HepG2 (cell line): ENCODE data around the gene TRAIP. TPM values are rescaled to one million over a fixed set of nuclear protein-coding genes. Genes with fewer than 3 reads are reported as not detected.

ENCODE experiments used
- CEBPG ChIP-seq: IDR thresholded peaks from 2 replicates; pipeline ENCODE4 v1.6.1; 2016
- CREB1 ChIP-seq, 2 experiments: fragments of 450-650 bp in 1 of 2; IDR thresholded peaks; 2 replicates each; pipeline ENCODE4 v1.6.1; 2016 to 2017; ENCODE audit warnings: control low read depth in 1 of 2, mild to moderate bottlenecking in 1 of 2, missing compliant biosample characterization in 1 of 2, missing genetic modification characterization in 1 of 2
- FOXM1 ChIP-seq: sonication (generic); formaldehyde crosslinking; IDR thresholded peaks from 2 replicates; pipeline ENCODE4 v1.5.0; 2020; ENCODE audit warnings: missing genetic modification reagents
- KDM5B ChIP-seq: sonication (generic); formaldehyde crosslinking; IDR thresholded peaks from 2 replicates; pipeline ENCODE4 v1.4.0; 2020; ENCODE audit warnings: missing genetic modification reagents, mild to moderate bottlenecking, borderline replicate concordance
- NRL ChIP-seq: sonication (generic); formaldehyde crosslinking; IDR thresholded peaks from 2 replicates; pipeline ENCODE4 v1.5.0; 2020; ENCODE audit warnings: missing genetic modification reagents, mild to moderate bottlenecking, moderate library complexity, borderline replicate concordance
- PBX2 ChIP-seq: IDR thresholded peaks from 2 replicates; pipeline ENCODE4 v1.6.1; 2016; ENCODE audit warnings: control low read depth
- PHF20 ChIP-seq: sonication (generic); formaldehyde crosslinking; IDR thresholded peaks from 2 replicates; pipeline ENCODE4 v1.5.0; 2020; ENCODE audit warnings: mild to moderate bottlenecking, missing genetic modification reagents
- POLR2AphosphoS5 ChIP-seq: IDR thresholded peaks from 2 replicates; pipeline ENCODE4 v1.6.1; 2012; ENCODE audit warnings: low read depth, low read length
- SETDB1 ChIP-seq: sonication (generic); formaldehyde crosslinking; IDR thresholded peaks from 2 replicates; pipeline ENCODE4 v1.5.1; 2020; ENCODE audit warnings: missing genetic modification reagents, mild to moderate bottlenecking, borderline replicate concordance
- SRSF4 ChIP-seq: fragments of 200-400 bp; formaldehyde crosslinking; IDR thresholded peaks from one replicate; pipeline ENCODE4 v1.6.1; 2018; ENCODE audit warnings: mild to moderate bottlenecking, low read depth, low read length, moderate library complexity; ENCODE audit not compliant: poor library complexity, severe bottlenecking
- TBL1XR1 ChIP-seq: fragments of 150-350 bp; IDR thresholded peaks from 2 replicates; pipeline ENCODE4 v1.6.1; 2014; ENCODE audit warnings: borderline replicate concordance, low read length; ENCODE audit not compliant: partially characterized antibody
- YEATS2 ChIP-seq: sonication (generic); formaldehyde crosslinking; IDR thresholded peaks from 2 replicates; pipeline ENCODE4 v1.4.0; 2020; ENCODE audit warnings: missing genetic modification reagents, borderline replicate concordance
- ZFP62 ChIP-seq: sonication (generic); formaldehyde crosslinking; IDR thresholded peaks from 2 replicates; pipeline ENCODE4 v1.4.0; 2020; ENCODE audit warnings: missing genetic modification reagents
- ZNF30 ChIP-seq: sonication (generic); formaldehyde crosslinking; IDR thresholded peaks from 2 replicates; pipeline ENCODE4 v1.5.0; 2020; ENCODE audit warnings: mild to moderate bottlenecking, missing genetic modification reagents
- ZNF572 ChIP-seq: sonication (generic); formaldehyde crosslinking; IDR thresholded peaks from 2 replicates; pipeline ENCODE4 v1.5.1; 2020; ENCODE audit warnings: mild to moderate bottlenecking, missing genetic modification reagents
- ZNF720 ChIP-seq: sonication (generic); formaldehyde crosslinking; IDR thresholded peaks from 2 replicates; pipeline ENCODE4 v1.4.0; 2020; ENCODE audit warnings: missing genetic modification reagents
- ZNF777 ChIP-seq: sonication (generic); formaldehyde crosslinking; IDR thresholded peaks from 2 replicates; pipeline ENCODE4 v1.4.0; 2020; ENCODE audit warnings: missing genetic modification reagents
- ZNF816 ChIP-seq: sonication (generic); formaldehyde crosslinking; IDR thresholded peaks from 2 replicates; pipeline ENCODE4 v1.8.0; 2022; ENCODE audit warnings: missing genetic modification reagents, mild to moderate bottlenecking, borderline replicate concordance
- ZNF850 ChIP-seq: sonication (generic); formaldehyde crosslinking; conservative IDR thresholded peaks from 2 replicates; pipeline ENCODE4 v1.9.0; 2021; ENCODE audit warnings: mild to moderate bottlenecking, missing genetic modification reagents
- ZNF879 ChIP-seq: sonication (generic); formaldehyde crosslinking; IDR thresholded peaks from 2 replicates; pipeline ENCODE4 v1.8.1; 2023; ENCODE audit warnings: missing genetic modification reagents
- polyA plus RNA-seq, 8 experiments: library from polyadenylated mRNA; depleted of rRNA in 3 of 8; stranded (reverse) in 7 of 8; unstranded in 1 of 8; fragments of >200 nt; fragmentation: Illumina TruSeq in 4 of 8; extraction: Trizol in 4 of 8; gene quantifications; 2 replicates each; pipeline versions ENCODE4 v1.2.1 to v1.2.3, GENCODE V29; 2011 to 2016; ENCODE audit warnings: low read depth in 4 of 8, missing spikeins in 1 of 8, mixed read lengths in 1 of 8; ENCODE audit not compliant: insufficient read depth in 1 of 8
- total RNA-seq, 5 experiments: library from RNA; depleted of rRNA; stranded (reverse); fragments of >200 nt; fragmentation: Illumina TruSeq; extraction: Trizol; gene quantifications; 2 replicates each; pipeline ENCODE4 v1.2.3, GENCODE V29; 2016; ENCODE audit warnings: low read depth in 1 of 5
- TF ChIP-seq, protein P1 (sequence below): sonication (generic); formaldehyde crosslinking; conservative IDR thresholded peaks from 2 replicates; pipeline ENCODE4 v1.8.1; 2023; ENCODE audit warnings: missing genetic modification reagents
- TF ChIP-seq, protein P2 (sequence below): sonication (generic); formaldehyde crosslinking; IDR thresholded peaks from 2 replicates; pipeline ENCODE4 v1.4.0; 2020; ENCODE audit warnings: missing genetic modification reagents, borderline replicate concordance

The TRAIP gene
- total and polyA plus RNA-seq, 2 of the 13 experiments (the other 11 are each of a cell fraction or from before 2014, with no cell fraction given), result 13.9 to 23.9 TPM

- TF ChIP-seq, protein P1, sequence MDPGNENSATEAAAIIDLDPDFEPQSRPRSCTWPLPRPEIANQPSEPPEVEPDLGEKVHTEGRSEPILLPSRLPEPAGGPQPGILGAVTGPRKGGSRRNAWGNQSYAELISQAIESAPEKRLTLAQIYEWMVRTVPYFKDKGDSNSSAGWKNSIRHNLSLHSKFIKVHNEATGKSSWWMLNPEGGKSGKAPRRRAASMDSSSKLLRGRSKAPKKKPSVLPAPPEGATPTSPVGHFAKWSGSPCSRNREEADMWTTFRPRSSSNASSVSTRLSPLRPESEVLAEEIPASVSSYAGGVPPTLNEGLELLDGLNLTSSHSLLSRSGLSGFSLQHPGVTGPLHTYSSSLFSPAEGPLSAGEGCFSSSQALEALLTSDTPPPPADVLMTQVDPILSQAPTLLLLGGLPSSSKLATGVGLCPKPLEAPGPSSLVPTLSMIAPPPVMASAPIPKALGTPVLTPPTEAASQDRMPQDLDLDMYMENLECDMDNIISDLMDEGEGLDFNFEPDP (CRISPR knock-in tag), result no peak
- TF ChIP-seq KDM5B, result no peak; the same call in 1 of the 2 replicates
- no peak for TF ChIP-seq ZNF777
- TF ChIP-seq FOXM1 (CRISPR knock-in tag), result no peak
- TF ChIP-seq, protein P2, sequence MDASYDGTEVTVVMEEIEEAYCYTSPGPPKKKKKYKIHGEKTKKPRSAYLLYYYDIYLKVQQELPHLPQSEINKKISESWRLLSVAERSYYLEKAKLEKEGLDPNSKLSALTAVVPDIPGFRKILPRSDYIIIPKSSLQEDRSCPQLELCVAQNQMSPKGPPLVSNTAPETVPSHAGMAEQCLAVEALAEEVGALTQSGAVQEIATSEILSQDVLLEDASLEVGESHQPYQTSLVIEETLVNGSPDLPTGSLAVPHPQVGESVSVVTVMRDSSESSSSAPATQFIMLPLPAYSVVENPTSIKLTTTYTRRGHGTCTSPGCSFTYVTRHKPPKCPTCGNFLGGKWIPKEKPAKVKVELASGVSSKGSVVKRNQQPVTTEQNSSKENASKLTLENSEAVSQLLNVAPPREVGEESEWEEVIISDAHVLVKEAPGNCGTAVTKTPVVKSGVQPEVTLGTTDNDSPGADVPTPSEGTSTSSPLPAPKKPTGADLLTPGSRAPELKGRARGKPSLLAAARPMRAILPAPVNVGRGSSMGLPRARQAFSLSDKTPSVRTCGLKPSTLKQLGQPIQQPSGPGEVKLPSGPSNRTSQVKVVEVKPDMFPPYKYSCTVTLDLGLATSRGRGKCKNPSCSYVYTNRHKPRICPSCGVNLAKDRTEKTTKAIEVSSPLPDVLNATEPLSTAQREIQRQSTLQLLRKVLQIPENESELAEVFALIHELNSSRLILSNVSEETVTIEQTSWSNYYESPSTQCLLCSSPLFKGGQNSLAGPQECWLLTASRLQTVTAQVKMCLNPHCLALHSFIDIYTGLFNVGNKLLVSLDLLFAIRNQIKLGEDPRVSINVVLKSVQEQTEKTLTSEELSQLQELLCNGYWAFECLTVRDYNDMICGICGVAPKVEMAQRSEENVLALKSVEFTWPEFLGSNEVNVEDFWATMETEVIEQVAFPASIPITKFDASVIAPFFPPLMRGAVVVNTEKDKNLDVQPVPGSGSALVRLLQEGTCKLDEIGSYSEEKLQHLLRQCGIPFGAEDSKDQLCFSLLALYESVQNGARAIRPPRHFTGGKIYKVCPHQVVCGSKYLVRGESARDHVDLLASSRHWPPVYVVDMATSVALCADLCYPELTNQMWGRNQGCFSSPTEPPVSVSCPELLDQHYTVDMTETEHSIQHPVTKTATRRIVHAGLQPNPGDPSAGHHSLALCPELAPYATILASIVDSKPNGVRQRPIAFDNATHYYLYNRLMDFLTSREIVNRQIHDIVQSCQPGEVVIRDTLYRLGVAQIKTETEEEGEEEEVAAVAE (CRISPR knock-in tag), result no peak
- TF ChIP-seq CEBPG (CRISPR knock-in tag), result no peak
- no peak for TF ChIP-seq ZFP62
- TF ChIP-seq PHF20 (CRISPR knock-in tag), result no peak
- TF ChIP-seq ZNF30 (CRISPR knock-in tag), result 0 out of 2 replicates have a peak, but pooled peaks have one; percentile 11
- 0 out of 2 replicates have a peak, but pooled peaks have one; percentile 23 for TF ChIP-seq ZNF572
- TF ChIP-seq ZNF850 (CRISPR knock-in tag), result 0 out of 2 replicates have a peak, but pooled peaks have one; percentile 68
- no peak for TF ChIP-seq SRSF4
- TF ChIP-seq ZNF720 (CRISPR knock-in tag), result no peak
- no peak for TF ChIP-seq YEATS2 (CRISPR knock-in tag)
- peak; percentile 17; the same call in 1 of the 2 replicates for TF ChIP-seq NRL
- no peak for TF ChIP-seq SETDB1 (CRISPR knock-in tag)
- TF ChIP-seq TBL1XR1, result no peak
- 0 out of 2 replicates have a peak, but pooled peaks have one; percentile 20 for TF ChIP-seq ZNF816 (CRISPR knock-in tag)
- no peak for TF ChIP-seq CREB1 (IDR thresholded peaks at IDR 0.05)
- no peak for TF ChIP-seq CREB1 (CRISPR knock-in tag; IDR thresholded peaks at IDR 0.05)
- no peak for TF ChIP-seq PBX2 (CRISPR knock-in tag)
- 0 out of 2 replicates have a peak, but pooled peaks have one; percentile 0 for TF ChIP-seq ZNF879 (CRISPR knock-in tag)
- TF ChIP-seq POLR2AphosphoS5, result no peak
Measured at GRCh38 chr3:49785565-49786356, 70.6 kb downstream of the TRAIP start (continued).
